Bronchial epithelial cell (primary cell): ENCODE results near the gene JAG2. TPM values are rescaled to one million over a fixed set of nuclear protein-coding genes. Genes with fewer than 3 reads are reported as not detected.

Source experiments
- DNase-seq: peaks from one replicate; pipeline ENCODE4 v3.0.0-alpha.2; 2010; ENCODE audit warnings: low read depth
- FAIRE-seq: peaks from 2 replicates; lab custom pipeline; 2011; peaks lifted over from hg19 to GRCh38; lab: Jason Lieb, UNC
- H3K27me3 ChIP-seq: 2 replicates; pipeline ENCODE4 v1.5.1; 2011; ENCODE audit warnings: low read length; ENCODE audit not compliant: control insufficient read depth, insufficient read depth
- H3K36me3 ChIP-seq: 2 replicates; pipeline ENCODE4 v1.5.1; 2011; ENCODE audit warnings: low read length; ENCODE audit not compliant: control insufficient read depth, insufficient read depth
- H3K4me3 ChIP-seq: 2 replicates; pipeline ENCODE4 v1.5.1; 2011; ENCODE audit warnings: mild to moderate bottlenecking, low read depth, low read length, control low read depth
- CTCF ChIP-seq: IDR thresholded peaks from 2 replicates; pipeline ENCODE4 v1.5.1; 2011; ENCODE audit warnings: mild to moderate bottlenecking, moderate library complexity, low read length, control low read depth, inconsistent platforms; ENCODE audit not compliant: insufficient read depth, severe bottlenecking
- total RNA-seq: library from RNA; depleted of rRNA; stranded (reverse); fragments of >200 nt; gene quantifications from 2 replicates; pipeline ENCODE4 v1.2.1, GENCODE V29; 2014

JAG2 gene
- total RNA-seq, 1 donor from 2014 or later: 45.3 TPM

DNA sequence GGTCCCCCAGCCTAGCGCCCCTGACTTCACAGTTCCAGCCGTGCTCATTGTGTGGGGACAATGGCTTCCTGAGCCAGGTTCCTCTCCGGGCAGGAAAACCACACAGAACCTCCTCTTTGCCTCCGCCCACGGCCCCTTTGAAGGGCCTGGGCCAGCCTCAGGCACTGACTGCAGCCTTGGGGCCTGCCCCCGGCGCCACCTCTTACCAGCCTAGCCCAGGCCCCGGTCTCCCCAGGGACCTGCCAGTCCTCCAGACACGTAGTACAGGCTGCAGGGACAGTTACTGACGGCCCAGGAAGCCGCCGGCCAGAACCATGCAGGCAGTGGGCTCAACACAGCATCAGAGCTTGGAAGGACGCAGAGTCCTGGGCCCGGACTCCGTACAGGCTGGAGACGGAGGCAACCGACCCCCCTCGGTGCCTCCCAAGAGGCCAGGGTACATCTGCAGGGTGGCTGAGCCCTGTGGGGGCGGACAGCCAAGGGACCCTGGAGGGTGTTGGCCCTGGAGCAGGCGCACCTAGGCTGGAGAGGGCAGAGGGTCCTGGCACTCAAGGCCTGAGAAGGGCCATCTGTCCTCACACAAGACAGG is 33.4 kb upstream of the JAG2 start:
- H3K4me3 ChIP-seq: no peak overlapping the region
- peaks cover 16% of the 10 kb centered on the region for H3K27me3 ChIP-seq
- FAIRE-seq (no peak), DNase-seq (no peak)
- no peaks in the 10 kb centered on the region for H3K36me3 ChIP-seq
- TF ChIP-seq CTCF: no peak

- H3K4me3 ChIP-seq: no peak overlapping the region
- FAIRE-seq (no peak), DNase-seq (no peak)
- no peak for TF ChIP-seq CTCF
- H3K27me3 ChIP-seq: peaks cover 19% of the 10 kb centered on the region
- H3K36me3 ChIP-seq: no peaks in the 10 kb centered on the region
Measured at GRCh38 chr14:105201156-105201924, 32.8 kb upstream of the JAG2 start.

DNA sequence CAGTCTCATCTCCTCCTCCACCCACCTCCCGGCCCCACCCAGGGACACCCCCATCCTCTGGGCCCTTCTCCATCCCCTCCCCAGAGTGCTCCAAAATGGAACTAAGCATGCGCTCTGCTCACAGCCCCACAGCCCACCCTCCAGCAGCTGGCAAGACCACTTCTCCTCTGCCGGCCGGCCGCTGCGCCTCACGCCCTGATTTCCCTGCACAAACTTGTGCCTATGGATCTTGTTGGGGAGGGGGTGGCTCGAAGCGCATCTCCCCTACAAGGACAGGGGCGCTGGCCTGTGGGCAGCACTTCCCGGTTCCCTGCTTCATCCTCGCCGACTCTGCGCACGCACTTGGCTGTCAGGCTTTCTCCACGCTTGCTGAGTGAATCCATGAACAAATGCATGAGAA is 32.1 kb upstream of the JAG2 start:
- DNase-seq (no peak), FAIRE-seq (no peak)
- Histone ChIP-seq H3K27me3 (peaks cover 26% of the 10 kb centered on the region), H3K36me3 (no peaks in the 10 kb centered on the region), H3K4me3 (no peak overlapping the region)
- no peak for TF ChIP-seq CTCF

GRCh38 chr14:105200074-105200473 is 31.5 kb upstream of the JAG2 start:
- DNase-seq (no peak), FAIRE-seq (no peak)
- Histone ChIP-seq H3K36me3 (no peaks in the 10 kb centered on the region), H3K4me3 (no peak overlapping the region), H3K27me3 (peaks cover 30% of the 10 kb centered on the region)
- no peak for TF ChIP-seq CTCF

GRCh38 chr14:105199093-105199492 is 30.5 kb upstream of the JAG2 start:
- Histone ChIP-seq H3K27me3 (peaks cover 30% of the 10 kb centered on the region), H3K4me3 (no peak overlapping the region), H3K36me3 (no peaks in the 10 kb centered on the region)
- FAIRE-seq: no peak
- DNase-seq: no peak
- TF ChIP-seq CTCF: no peak
